ENCODE results near the gene TBC1D10B. TPM values are rescaled to one million over a fixed set of nuclear protein-coding genes. Genes with fewer than 3 reads are reported as not detected.
A peak's percentile ranks its signal among the peaks of the same experiment; 100 is the strongest.

Gene TBC1D10B
- total and polyA plus RNA-seq, 2 of the 8 experiments (the other 6 are each of a cell fraction or from before 2014, with no cell fraction given) = 15.4 to 28.6 TPM

DNA sequence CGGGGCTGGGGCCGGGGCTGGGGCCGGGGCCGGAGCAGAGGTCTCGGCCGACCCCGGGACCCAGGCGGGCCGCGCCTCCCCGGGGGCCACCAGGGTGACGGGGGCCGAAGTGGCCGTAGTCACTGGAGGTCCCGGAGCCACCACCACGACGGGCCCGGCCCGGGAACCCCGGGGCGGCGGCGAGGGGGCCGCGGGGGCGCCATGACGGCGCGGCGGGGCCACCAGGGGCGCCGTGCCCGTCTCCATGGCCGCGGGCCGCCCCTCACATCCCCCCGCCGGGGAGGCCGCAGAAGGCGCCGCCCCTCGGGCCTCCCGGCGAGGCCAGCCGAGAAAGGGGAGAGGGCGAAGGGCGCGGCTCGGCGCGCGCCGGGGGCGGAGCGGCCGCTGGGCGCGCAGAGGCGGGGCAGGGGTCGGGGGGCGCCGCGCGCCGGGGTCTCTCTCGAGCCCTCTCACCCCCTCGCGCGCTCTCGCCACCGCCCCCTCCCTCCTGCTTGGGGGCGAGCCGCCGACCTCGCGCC is 297 bp downstream of the TBC1D10B start:
- H4K91ac ChIP-seq (replicated peaks; ENCODE audit: insufficient read length, low read length) = no peak overlapping the region
- peaks cover 10% of the 10 kb centered on the region for H3K79me1 ChIP-seq (ENCODE audit: low read depth, low read length)
- no peak overlapping the region for H2BK12ac ChIP-seq (ENCODE audit: low read depth, low read length)
- no peak overlapping the region for H2BK15ac ChIP-seq (ENCODE audit: low read length)
- FAIRE-seq (no peak), DNase-seq (ENCODE audit: low read depth in 1 of 2, low spot score in 2 of 2) (no peak)
- H3K27me3 ChIP-seq (replicated peaks in 1 of 4; ENCODE audit: control insufficient read depth in 3 of 4, extremely low read depth in 1 of 4, insufficient read depth in 3 of 4, low read length in 3 of 4) = no peaks in the 10 kb centered on the region
- CTCF ChIA-PET (ENCODE audit: partially characterized antibody) = interaction anchor here (1.0 to 1.9 kb wide), 5 partner anchors 10 to 46 kb away, joined by 3 to 11 read pairs (median 4); partner anchors contain the start of gene SEPTIN1
- H3K56ac ChIP-seq (replicated peaks; ENCODE audit: insufficient read length, low read depth, low read length) = no peak overlapping the region
- no peak overlapping the region for H2BK120ac ChIP-seq (replicated peaks; ENCODE audit: low read depth, low read length)
- peak overlapping the region; percentile 43 to 81 (median 52) for H3K4me3 ChIP-seq (ENCODE audit: extremely low read depth in 1 of 4, insufficient read depth in 2 of 4, low read depth in 3 of 4, low read length in 4 of 4)
- H3K4ac ChIP-seq (replicated peaks; ENCODE audit: insufficient read length, low read depth, low read length) = no peak overlapping the region
- H3K14ac ChIP-seq (ENCODE audit: insufficient read length) = no peak overlapping the region
- no peaks in the 10 kb centered on the region for H3K9me3 ChIP-seq (ENCODE audit: insufficient read depth in 2 of 2, low read depth in 1 of 2, low read length in 1 of 2)
- H3K27ac ChIP-seq (ENCODE audit: low read depth, low read length) = no peak overlapping the region
- POLR2A ChIA-PET (ENCODE audit: partially characterized antibody) = interaction anchor here (1.1 to 6.9 kb wide), 2 partner anchors 13 to 18 kb away, joined by 3 to 79 read pairs; partner anchors contain the start of gene CD2BP2
- no peaks in the 10 kb centered on the region for H3K36me3 ChIP-seq (ENCODE audit: control insufficient read depth in 2 of 4, insufficient read depth in 4 of 4, low read length in 3 of 4)
- no peak overlapping the region for H3K18ac ChIP-seq (ENCODE audit: extremely low read depth, low read length)
- peaks cover 4 to 16% of the 10 kb centered on the region in 2 experiments for H4K20me1 ChIP-seq (replicated peaks in 1 of 2; ENCODE audit: control insufficient read depth in 1 of 2, insufficient read depth in 2 of 2, low read length in 2 of 2)
- H2AFZ ChIP-seq (ENCODE audit: low read length) = no peak overlapping the region
- H3K23ac ChIP-seq (ENCODE audit: insufficient read length) = no peak overlapping the region
- H3K79me2 ChIP-seq (ENCODE audit: control insufficient read depth in 1 of 2, insufficient read depth in 2 of 2, low read length in 2 of 2) = peaks cover 0 to 29% of the 10 kb centered on the region in 2 experiments; a peak in 2 of 4 replicates
- H2AK5ac ChIP-seq (ENCODE audit: low read depth, low read length) = no peak overlapping the region
- H2BK5ac ChIP-seq (ENCODE audit: low read depth, low read length) = no peak overlapping the region
- H3K4me2 ChIP-seq (ENCODE audit: insufficient read depth in 1 of 2, low read depth in 2 of 2, low read length in 2 of 2) = peak overlapping the region; percentile 83 to 87
- no peak overlapping the region for H2BK20ac ChIP-seq (ENCODE audit: low read length)
- H3K4me1 ChIP-seq (replicated peaks in 1 of 4; ENCODE audit: control insufficient read depth in 3 of 4, insufficient read depth in 4 of 4, low read length in 3 of 4) = peaks cover 0 to 17% (median 11%) of the 10 kb centered on the region in 4 experiments; a peak in 6 of 7 replicates
- H4K5ac ChIP-seq (ENCODE audit: insufficient read length, low read depth, low read length) = no peak overlapping the region
- H3K23me2 ChIP-seq (ENCODE audit: low read depth, low read length) = peaks cover 10% of the 10 kb centered on the region; the same call in 1 of the 2 replicates
- H4K8ac ChIP-seq (ENCODE audit: extremely low read depth, insufficient read depth, low read length) = peak overlapping the region; percentile 1; the same call in 1 of the 2 replicates
- 2% methylated on average over 10 of the region's 76 CpGs; no CpG with 5 or more reads in 1 of the 2 experiments for WGBS, 2 experiments (ENCODE audit: extremely low coverage in 1 of 2, insufficient coverage in 1 of 2, insufficient read length in 1 of 2, insufficient replicate concordance in 2 of 2, low coverage in 1 of 2, low lambda C conversion rate in 2 of 2, missing lambda C conversion rate in 1 of 2)
- no peak overlapping the region for H3K9ac ChIP-seq (replicated peaks in 1 of 4; ENCODE audit: extremely low read depth in 1 of 4, low read depth in 3 of 4, low read length in 3 of 4)
- TF ChIP-seq, protein P1, sequence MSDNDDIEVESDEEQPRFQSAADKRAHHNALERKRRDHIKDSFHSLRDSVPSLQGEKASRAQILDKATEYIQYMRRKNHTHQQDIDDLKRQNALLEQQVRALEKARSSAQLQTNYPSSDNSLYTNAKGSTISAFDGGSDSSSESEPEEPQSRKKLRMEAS (IDR thresholded peaks at IDR 0.05) = no peak
- TF ChIP-seq YY1 (IDR thresholded peaks at IDR 0.05; ENCODE audit: low read depth, low read length) = peak; percentile 60; the same call in 1 of the 2 replicates
- peak; percentile 41; the same call in 1 of the 2 replicates for TF ChIP-seq PHF8 (conservative IDR thresholded peaks at IDR 0.05; ENCODE audit: low read depth, low read length)
- no peak for TF ChIP-seq FOSL1 (IDR thresholded peaks at IDR 0.05; ENCODE audit: insufficient read depth, low read depth, low read length)
- TF ChIP-seq RAD21 (IDR thresholded peaks at IDR 0.05 in 1 of 2, conservative IDR thresholded peaks at IDR 0.05 in 1 of 2; ENCODE audit: low read depth in 2 of 2, low read length in 2 of 2) = 0 out of 4 replicates have a peak, but pooled peaks of 1 of the 2 experiments have one; percentile 1
- no peak for TF ChIP-seq RBBP5 (IDR thresholded peaks at IDR 0.05; ENCODE audit: borderline replicate concordance, low read depth, low read length)
- no peak for TF ChIP-seq NANOG (IDR thresholded peaks at IDR 0.05; ENCODE audit: insufficient read depth, low read depth, low read length, poor library complexity, severe bottlenecking)
- no peak for TF ChIP-seq SP4 (IDR thresholded peaks at IDR 0.05; ENCODE audit: low read length)
- TF ChIP-seq EGR1 (IDR thresholded peaks at IDR 0.05; ENCODE audit: borderline replicate concordance, low read depth, low read length) = no peak
- peak in 1 of 2 experiments; percentile 31; a peak in 1 of 4 replicates for TF ChIP-seq HDAC2 (IDR thresholded peaks at IDR 0.05; ENCODE audit: borderline replicate concordance in 1 of 2, low read depth in 2 of 2, low read length in 2 of 2)
- TF ChIP-seq CHD1 (IDR thresholded peaks at IDR 0.05; ENCODE audit: low read depth, low read length) = no peak
- TF ChIP-seq ASH2L (IDR thresholded peaks at IDR 0.05; ENCODE audit: low read length) = no peak
